HEK293 (cell line): Measurements from ENCODE around the gene CELF6.
A peak's percentile ranks its signal among the peaks of the same experiment; 100 is the strongest.

Experiments used
- HOXD13 ChIP-seq: sonication (generic); formaldehyde crosslinking; IDR thresholded peaks from 2 replicates; pipeline ENCODE4 v1.8.0; 2022; ENCODE audit warnings: missing genetic modification reagents, borderline replicate concordance
- OSR2 ChIP-seq: fragments of 450-650 bp; formaldehyde crosslinking; IDR thresholded peaks from 2 replicates; pipeline ENCODE4 v1.5.1; 2016; ENCODE audit warnings: missing biosample characterization, missing genetic modification characterization
- PRDM1 ChIP-seq: fragments of 450-650 bp; formaldehyde crosslinking; IDR thresholded peaks from 2 replicates; pipeline ENCODE4; 2016; ENCODE audit warnings: missing biosample characterization, missing genetic modification characterization
- REPIN1 ChIP-seq: fragments of 450-650 bp; formaldehyde crosslinking; IDR thresholded peaks from 2 replicates; pipeline ENCODE4 v1.5.1; 2017; ENCODE audit warnings: missing biosample characterization, missing genetic modification characterization, low read depth
- SP7 ChIP-seq: fragments of 450-650 bp; formaldehyde crosslinking; IDR thresholded peaks from 2 replicates; pipeline ENCODE4 v1.5.1; 2016; ENCODE audit warnings: missing biosample characterization, missing genetic modification characterization
- ZBTB1 ChIP-seq: fragments of 450-650 bp; formaldehyde crosslinking; IDR thresholded peaks from 2 replicates; pipeline ENCODE4 v1.5.1; 2016; ENCODE audit warnings: missing biosample characterization, missing genetic modification characterization
- ZBTB17 ChIP-seq: fragments of 450-650 bp; formaldehyde crosslinking; IDR thresholded peaks from 2 replicates; pipeline ENCODE4 v1.5.1; 2016; ENCODE audit warnings: missing biosample characterization, missing genetic modification characterization
- ZFP3 ChIP-seq: fragments of 450-650 bp; formaldehyde crosslinking; IDR thresholded peaks from 2 replicates; pipeline ENCODE4 v1.5.1; 2016; ENCODE audit warnings: low read depth, missing biosample characterization, missing genetic modification characterization
- ZNF175 ChIP-seq: fragments of 450-650 bp; formaldehyde crosslinking; IDR thresholded peaks from 2 replicates; pipeline ENCODE4 v1.5.1; 2016; ENCODE audit warnings: missing biosample characterization, missing genetic modification characterization
- ZNF2 ChIP-seq: fragments of 450-650 bp; formaldehyde crosslinking; IDR thresholded peaks from 2 replicates; pipeline ENCODE4 v1.5.1; 2016; ENCODE audit warnings: missing biosample characterization, missing genetic modification characterization
- ZNF335 ChIP-seq: fragments of 450-650 bp; formaldehyde crosslinking; conservative IDR thresholded peaks from 2 replicates; pipeline ENCODE4 v1.5.1; 2016; ENCODE audit warnings: missing biosample characterization, missing genetic modification characterization
- ZNF530 ChIP-seq: fragments of 450-650 bp; formaldehyde crosslinking; IDR thresholded peaks from 2 replicates; pipeline ENCODE4 v1.5.1; 2016; ENCODE audit warnings: low read depth, missing biosample characterization, missing genetic modification characterization
- ZNF555 ChIP-seq: fragments of 450-650 bp; formaldehyde crosslinking; conservative IDR thresholded peaks from 2 replicates; pipeline ENCODE4 v1.5.1; 2017; ENCODE audit warnings: missing biosample characterization, mild to moderate bottlenecking, missing genetic modification characterization, inconsistent platforms
- ZNF560 ChIP-seq: fragments of 450-650 bp; formaldehyde crosslinking; IDR thresholded peaks from 2 replicates; pipeline ENCODE4 v1.5.1; 2017; ENCODE audit warnings: missing biosample characterization, missing genetic modification characterization, borderline replicate concordance
- ZNF670 ChIP-seq: fragments of 450-650 bp; formaldehyde crosslinking; IDR thresholded peaks from 2 replicates; pipeline ENCODE4 v1.5.1; 2016; ENCODE audit warnings: missing biosample characterization, missing genetic modification characterization, low read depth
- ZNF785 ChIP-seq: fragments of 450-650 bp; formaldehyde crosslinking; IDR thresholded peaks from 2 replicates; pipeline ENCODE4 v1.5.1; 2016; ENCODE audit warnings: missing biosample characterization, missing genetic modification characterization
- ZNF792 ChIP-seq: fragments of 450-650 bp; formaldehyde crosslinking; IDR thresholded peaks from 2 replicates; pipeline ENCODE4 v1.5.1; 2016; ENCODE audit warnings: missing biosample characterization, missing genetic modification characterization
- TF ChIP-seq, protein P1 (sequence below): fragments of 450-650 bp; formaldehyde crosslinking; IDR thresholded peaks from 2 replicates; pipeline ENCODE4 v1.5.1; 2016; ENCODE audit warnings: missing biosample characterization, missing genetic modification characterization
- TF ChIP-seq, protein P2 (sequence below): fragments of 450-650 bp; formaldehyde crosslinking; IDR thresholded peaks from 2 replicates; pipeline ENCODE4 v1.5.1; 2016; ENCODE audit warnings: missing biosample characterization, missing genetic modification characterization
- TF ChIP-seq, protein P3 (sequence below): fragments of 450-650 bp; formaldehyde crosslinking; IDR thresholded peaks from 2 replicates; pipeline ENCODE4 v1.5.1; 2016; ENCODE audit warnings: missing biosample characterization, missing genetic modification characterization
- TF ChIP-seq, protein P4 (sequence below): sonication (generic); formaldehyde crosslinking; IDR thresholded peaks from 2 replicates; pipeline ENCODE4 v1.8.1; 2022; ENCODE audit warnings: mild to moderate bottlenecking, moderate library complexity, missing genetic modification reagents
- TF ChIP-seq, protein P5 (sequence below): fragments of 450-650 bp; formaldehyde crosslinking; IDR thresholded peaks from 2 replicates; pipeline ENCODE4 v1.5.1; 2016; ENCODE audit warnings: missing biosample characterization, missing genetic modification characterization, low read depth
- TF ChIP-seq, protein P6 (sequence below): fragments of 450-650 bp; formaldehyde crosslinking; IDR thresholded peaks from 2 replicates; pipeline ENCODE4 v1.5.1; 2017; ENCODE audit warnings: missing biosample characterization, missing genetic modification characterization
- TF ChIP-seq, protein P7 (sequence below): fragments of 450-650 bp; formaldehyde crosslinking; IDR thresholded peaks from 2 replicates; pipeline ENCODE4 v1.5.1; 2017; ENCODE audit warnings: missing biosample characterization, missing genetic modification characterization

CELF6 gene

DNA sequence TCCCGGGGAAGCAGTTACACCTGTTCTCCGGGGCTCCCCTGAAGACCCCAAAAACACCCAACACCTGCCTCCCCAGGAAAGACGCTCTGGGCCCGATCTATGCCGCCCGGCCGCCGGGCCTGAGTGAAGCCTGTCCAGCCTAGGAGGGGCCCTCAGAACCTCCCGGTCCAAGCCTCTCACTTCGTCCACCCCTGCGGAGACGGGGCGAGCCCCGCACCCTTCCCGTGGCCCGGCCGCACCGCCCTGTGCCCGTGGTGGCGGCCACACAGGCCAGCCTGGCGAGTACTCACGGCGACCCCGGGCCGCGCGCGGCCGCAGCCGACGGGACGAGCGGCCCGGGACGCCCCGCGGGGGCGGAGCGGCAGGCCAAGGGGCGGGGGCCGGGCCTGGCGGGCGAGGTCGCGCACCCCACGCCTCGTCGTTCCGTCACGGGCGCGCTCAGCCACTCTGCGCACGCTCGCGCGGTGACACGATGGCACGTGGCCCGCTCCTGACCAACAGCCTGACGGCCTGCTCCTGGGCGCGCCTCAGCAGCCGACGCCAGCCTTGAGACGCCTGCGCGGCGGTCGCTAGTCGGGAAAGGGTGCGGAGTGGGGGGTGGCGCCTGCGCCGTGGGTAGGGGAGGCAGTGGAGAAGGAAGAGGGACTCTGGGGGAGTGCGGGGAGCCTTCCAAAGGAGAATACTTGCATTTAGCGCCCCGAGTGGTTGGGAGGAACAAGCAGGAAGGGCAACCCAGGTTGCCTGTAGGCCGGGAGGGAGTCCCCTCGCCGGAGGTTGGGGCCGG, 47.6 kb downstream of the CELF6 start, which contains the start of gene PARP6 (continued):
- TF ChIP-seq, protein P1, sequence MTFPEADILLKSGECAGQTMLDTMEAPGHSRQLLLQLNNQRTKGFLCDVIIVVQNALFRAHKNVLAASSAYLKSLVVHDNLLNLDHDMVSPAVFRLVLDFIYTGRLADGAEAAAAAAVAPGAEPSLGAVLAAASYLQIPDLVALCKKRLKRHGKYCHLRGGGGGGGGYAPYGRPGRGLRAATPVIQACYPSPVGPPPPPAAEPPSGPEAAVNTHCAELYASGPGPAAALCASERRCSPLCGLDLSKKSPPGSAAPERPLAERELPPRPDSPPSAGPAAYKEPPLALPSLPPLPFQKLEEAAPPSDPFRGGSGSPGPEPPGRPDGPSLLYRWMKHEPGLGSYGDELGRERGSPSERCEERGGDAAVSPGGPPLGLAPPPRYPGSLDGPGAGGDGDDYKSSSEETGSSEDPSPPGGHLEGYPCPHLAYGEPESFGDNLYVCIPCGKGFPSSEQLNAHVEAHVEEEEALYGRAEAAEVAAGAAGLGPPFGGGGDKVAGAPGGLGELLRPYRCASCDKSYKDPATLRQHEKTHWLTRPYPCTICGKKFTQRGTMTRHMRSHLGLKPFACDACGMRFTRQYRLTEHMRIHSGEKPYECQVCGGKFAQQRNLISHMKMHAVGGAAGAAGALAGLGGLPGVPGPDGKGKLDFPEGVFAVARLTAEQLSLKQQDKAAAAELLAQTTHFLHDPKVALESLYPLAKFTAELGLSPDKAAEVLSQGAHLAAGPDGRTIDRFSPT (tag by site-specific recombination) = no peak; the same call in 1 of the 2 replicates
- TF ChIP-seq, protein P2, sequence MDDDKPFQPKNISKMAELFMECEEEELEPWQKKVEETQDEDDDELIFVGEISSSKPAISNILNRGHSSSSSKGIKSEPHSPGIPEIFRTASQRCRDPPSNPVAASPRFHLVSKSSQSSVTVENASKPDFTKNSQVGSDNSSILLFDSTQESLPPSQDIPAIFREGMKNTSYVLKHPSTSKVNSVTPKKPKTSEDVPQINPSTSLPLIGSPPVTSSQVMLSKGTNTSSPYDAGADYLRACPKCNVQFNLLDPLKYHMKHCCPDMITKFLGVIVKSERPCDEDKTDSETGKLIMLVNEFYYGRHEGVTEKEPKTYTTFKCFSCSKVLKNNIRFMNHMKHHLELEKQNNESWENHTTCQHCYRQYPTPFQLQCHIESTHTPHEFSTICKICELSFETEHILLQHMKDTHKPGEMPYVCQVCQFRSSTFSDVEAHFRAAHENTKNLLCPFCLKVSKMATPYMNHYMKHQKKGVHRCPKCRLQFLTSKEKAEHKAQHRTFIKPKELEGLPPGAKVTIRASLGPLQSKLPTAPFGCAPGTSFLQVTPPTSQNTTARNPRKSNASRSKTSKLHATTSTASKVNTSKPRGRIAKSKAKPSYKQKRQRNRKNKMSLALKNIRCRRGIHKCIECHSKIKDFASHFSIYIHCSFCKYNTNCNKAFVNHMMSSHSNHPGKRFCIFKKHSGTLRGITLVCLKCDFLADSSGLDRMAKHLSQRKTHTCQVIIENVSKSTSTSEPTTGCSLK (tag by site-specific recombination) = no peak
- TF ChIP-seq ZNF560 (tag by site-specific recombination) (no peak), HOXD13 (no peak), PRDM1 (tag by site-specific recombination) (no peak), REPIN1 (tag by site-specific recombination) (no peak), ZNF555 (tag by site-specific recombination) (no peak), ZNF335 (tag by site-specific recombination) (peak; percentile 81), ZNF792 (tag by site-specific recombination) (no peak), ZFP3 (tag by site-specific recombination) (no peak), ZNF785 (tag by site-specific recombination) (no peak), ZBTB1 (tag by site-specific recombination) (no peak), ZBTB17 (tag by site-specific recombination) (peak; percentile 88), ZNF2 (peak; percentile 78), OSR2 (tag by site-specific recombination) (no peak), ZNF175 (no peak), ZNF670 (tag by site-specific recombination) (no peak), ZNF530 (tag by site-specific recombination) (no peak), SP7 (tag by site-specific recombination) (peak; percentile 83)
- TF ChIP-seq, protein P3, sequence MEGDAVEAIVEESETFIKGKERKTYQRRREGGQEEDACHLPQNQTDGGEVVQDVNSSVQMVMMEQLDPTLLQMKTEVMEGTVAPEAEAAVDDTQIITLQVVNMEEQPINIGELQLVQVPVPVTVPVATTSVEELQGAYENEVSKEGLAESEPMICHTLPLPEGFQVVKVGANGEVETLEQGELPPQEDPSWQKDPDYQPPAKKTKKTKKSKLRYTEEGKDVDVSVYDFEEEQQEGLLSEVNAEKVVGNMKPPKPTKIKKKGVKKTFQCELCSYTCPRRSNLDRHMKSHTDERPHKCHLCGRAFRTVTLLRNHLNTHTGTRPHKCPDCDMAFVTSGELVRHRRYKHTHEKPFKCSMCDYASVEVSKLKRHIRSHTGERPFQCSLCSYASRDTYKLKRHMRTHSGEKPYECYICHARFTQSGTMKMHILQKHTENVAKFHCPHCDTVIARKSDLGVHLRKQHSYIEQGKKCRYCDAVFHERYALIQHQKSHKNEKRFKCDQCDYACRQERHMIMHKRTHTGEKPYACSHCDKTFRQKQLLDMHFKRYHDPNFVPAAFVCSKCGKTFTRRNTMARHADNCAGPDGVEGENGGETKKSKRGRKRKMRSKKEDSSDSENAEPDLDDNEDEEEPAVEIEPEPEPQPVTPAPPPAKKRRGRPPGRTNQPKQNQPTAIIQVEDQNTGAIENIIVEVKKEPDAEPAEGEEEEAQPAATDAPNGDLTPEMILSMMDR = peak; percentile 99
- TF ChIP-seq, protein P4, sequence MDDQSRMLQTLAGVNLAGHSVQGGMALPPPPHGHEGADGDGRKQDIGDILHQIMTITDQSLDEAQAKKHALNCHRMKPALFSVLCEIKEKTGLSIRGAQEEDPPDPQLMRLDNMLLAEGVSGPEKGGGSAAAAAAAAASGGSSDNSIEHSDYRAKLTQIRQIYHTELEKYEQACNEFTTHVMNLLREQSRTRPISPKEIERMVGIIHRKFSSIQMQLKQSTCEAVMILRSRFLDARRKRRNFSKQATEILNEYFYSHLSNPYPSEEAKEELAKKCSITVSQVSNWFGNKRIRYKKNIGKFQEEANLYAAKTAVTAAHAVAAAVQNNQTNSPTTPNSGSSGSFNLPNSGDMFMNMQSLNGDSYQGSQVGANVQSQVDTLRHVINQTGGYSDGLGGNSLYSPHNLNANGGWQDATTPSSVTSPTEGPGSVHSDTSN (CRISPR knock-in tag) = peak; percentile 95
- TF ChIP-seq, protein P5, sequence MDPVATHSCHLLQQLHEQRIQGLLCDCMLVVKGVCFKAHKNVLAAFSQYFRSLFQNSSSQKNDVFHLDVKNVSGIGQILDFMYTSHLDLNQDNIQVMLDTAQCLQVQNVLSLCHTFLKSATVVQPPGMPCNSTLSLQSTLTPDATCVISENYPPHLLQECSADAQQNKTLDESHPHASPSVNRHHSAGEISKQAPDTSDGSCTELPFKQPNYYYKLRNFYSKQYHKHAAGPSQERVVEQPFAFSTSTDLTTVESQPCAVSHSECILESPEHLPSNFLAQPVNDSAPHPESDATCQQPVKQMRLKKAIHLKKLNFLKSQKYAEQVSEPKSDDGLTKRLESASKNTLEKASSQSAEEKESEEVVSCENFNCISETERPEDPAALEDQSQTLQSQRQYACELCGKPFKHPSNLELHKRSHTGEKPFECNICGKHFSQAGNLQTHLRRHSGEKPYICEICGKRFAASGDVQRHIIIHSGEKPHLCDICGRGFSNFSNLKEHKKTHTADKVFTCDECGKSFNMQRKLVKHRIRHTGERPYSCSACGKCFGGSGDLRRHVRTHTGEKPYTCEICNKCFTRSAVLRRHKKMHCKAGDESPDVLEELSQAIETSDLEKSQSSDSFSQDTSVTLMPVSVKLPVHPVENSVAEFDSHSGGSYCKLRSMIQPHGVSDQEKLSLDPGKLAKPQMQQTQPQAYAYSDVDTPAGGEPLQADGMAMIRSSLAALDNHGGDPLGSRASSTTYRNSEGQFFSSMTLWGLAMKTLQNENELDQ (tag by site-specific recombination) = no peak
- TF ChIP-seq, protein P6, sequence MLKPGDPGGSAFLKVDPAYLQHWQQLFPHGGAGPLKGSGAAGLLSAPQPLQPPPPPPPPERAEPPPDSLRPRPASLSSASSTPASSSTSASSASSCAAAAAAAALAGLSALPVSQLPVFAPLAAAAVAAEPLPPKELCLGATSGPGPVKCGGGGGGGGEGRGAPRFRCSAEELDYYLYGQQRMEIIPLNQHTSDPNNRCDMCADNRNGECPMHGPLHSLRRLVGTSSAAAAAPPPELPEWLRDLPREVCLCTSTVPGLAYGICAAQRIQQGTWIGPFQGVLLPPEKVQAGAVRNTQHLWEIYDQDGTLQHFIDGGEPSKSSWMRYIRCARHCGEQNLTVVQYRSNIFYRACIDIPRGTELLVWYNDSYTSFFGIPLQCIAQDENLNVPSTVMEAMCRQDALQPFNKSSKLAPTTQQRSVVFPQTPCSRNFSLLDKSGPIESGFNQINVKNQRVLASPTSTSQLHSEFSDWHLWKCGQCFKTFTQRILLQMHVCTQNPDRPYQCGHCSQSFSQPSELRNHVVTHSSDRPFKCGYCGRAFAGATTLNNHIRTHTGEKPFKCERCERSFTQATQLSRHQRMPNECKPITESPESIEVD (tag by site-specific recombination) = no peak
- TF ChIP-seq, protein P7, sequence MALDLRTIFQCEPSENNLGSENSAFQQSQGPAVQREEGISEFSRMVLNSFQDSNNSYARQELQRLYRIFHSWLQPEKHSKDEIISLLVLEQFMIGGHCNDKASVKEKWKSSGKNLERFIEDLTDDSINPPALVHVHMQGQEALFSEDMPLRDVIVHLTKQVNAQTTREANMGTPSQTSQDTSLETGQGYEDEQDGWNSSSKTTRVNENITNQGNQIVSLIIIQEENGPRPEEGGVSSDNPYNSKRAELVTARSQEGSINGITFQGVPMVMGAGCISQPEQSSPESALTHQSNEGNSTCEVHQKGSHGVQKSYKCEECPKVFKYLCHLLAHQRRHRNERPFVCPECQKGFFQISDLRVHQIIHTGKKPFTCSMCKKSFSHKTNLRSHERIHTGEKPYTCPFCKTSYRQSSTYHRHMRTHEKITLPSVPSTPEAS = no peak
